Activated CD8-positive, alpha-beta memory T cell treated with anti-CD3 and anti-CD28 coated beads, Interleukin-2, amount 10 ng/mL, durations not matched to agents 7 days and 5 days (primary cell): ENCODE data around the gene GGCT. TPM values are rescaled to one million over a fixed set of nuclear protein-coding genes. Genes with fewer than 3 reads are reported as not detected.
"Not testable (repeated sequence)": the region's sequence is repeated elsewhere in the genome, so short reads cannot be mapped to it uniquely, and the experiment has no call there.

ENCODE experiments used
- ATAC-seq: fragments of 150-1000 bp; cut with Tn5 transposase; one replicate; pipeline ENCODE4 v1.10.0; 2021; ENCODE audit warnings: moderate library complexity
- CTCF ChIA-PET: fragments of 350-600 bp; sonication (Branson Sonifier 250); formaldehyde crosslinking; loops from one replicate; lab custom pipeline; 2021; ENCODE audit warnings: antibody characterized with exemption; lab: Charles Lee
- DNase-seq: peaks from one replicate; pipeline ENCODE4 v3.0.0-alpha.2; 2020
- H3K27ac Mint-ChIP-seq: one replicate; pipeline ENCODE4 v1.8.0; 2021; ENCODE audit warnings: mild to moderate bottlenecking, mixed read lengths
- H3K27me3 Mint-ChIP-seq: one replicate; pipeline ENCODE4 v1.8.0; 2021; ENCODE audit warnings: mixed read lengths
- H3K36me3 Mint-ChIP-seq: one replicate; pipeline ENCODE4 v1.8.0; 2021; ENCODE audit warnings: mild to moderate bottlenecking, mixed read lengths
- H3K4me1 Mint-ChIP-seq: one replicate; pipeline ENCODE4 v1.8.0; 2021; ENCODE audit warnings: mixed read lengths
- H3K4me3 Mint-ChIP-seq: one replicate; pipeline ENCODE4 v1.8.0; 2021; ENCODE audit warnings: mild to moderate bottlenecking, moderate library complexity, mixed read lengths
- H3K9me3 Mint-ChIP-seq: one replicate; pipeline ENCODE4 v1.8.0; 2022; ENCODE audit warnings: low read depth, mixed read lengths
- total RNA-seq, 2 experiments: library from RNA; stranded (reverse); gene quantifications; one replicate each; pipeline ENCODE4 v1.2.3, GENCODE V29; 2021

GGCT gene
- 10 to 100 TPM; 46.1 to 58.8 TPM for total RNA-seq

- peaks cover 4% of the 10 kb centered on the region for H3K9me3 Mint-ChIP-seq
- H3K27ac Mint-ChIP-seq: peak within 1 kb of the TSS; percentile 84
Observed at GRCh38 chr7:30504301-30505173, at the start of gene GGCT. Gene GGCT (minus strand): TSS chr7:30504829. CDS start chr7:30504709, 120 bp downstream.

DNA sequence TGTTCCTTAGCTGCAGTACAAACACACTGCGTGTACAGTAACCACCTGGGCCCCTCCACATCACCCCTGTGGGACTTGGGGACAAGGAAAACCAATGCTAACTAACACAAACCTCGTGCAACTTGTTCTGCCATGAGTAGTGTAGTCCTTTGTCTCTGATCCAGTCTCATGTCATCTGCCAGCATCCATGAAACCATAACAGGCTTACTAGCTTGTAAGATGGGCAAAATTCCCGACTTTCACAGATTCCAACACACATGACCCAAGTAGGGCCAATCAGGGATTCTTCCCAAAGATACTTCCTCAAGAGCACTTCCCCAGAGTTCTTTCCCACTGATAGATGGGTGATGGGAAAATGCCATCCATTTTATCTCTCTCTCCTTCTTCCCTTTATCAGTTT is 48.9 kb upstream of the GGCT start:
- CTCF ChIA-PET: interaction anchor here (0.7 to 1.0 kb wide), 2 partner anchors 11 to 12 kb away, joined by 4 read pairs; no protein-coding TSS in a partner anchor
- no peak for ATAC-seq
- Mint-ChIP-seq H3K27me3 (no peaks in the 10 kb centered on the region), H3K27ac (no peak overlapping the region), H3K36me3 (peaks cover 2% of the 10 kb centered on the region), H3K4me1 (no peaks in the 10 kb centered on the region), H3K9me3 (no peaks in the 10 kb centered on the region), H3K4me3 (no peak overlapping the region)
- DNase-seq: no peak

More at GRCh38 chr7:30504301-30505173, at the start of gene GGCT:
- Mint-ChIP-seq H3K27me3 (no peaks in the 10 kb centered on the region), H3K4me1 (peaks cover 52% of the 10 kb centered on the region), H3K4me3 (peak within 1 kb of the TSS; percentile 81), H3K36me3 (peaks cover 33% of the 10 kb centered on the region)
- ATAC-seq (peak; percentile 98), DNase-seq (peak; percentile 99)
- CTCF ChIA-PET: interaction anchor here (1.6 to 1.8 kb wide), 2 partner anchors 27 to 59 kb away, joined by 4 to 5 read pairs; no protein-coding TSS in a partner anchor

DNA sequence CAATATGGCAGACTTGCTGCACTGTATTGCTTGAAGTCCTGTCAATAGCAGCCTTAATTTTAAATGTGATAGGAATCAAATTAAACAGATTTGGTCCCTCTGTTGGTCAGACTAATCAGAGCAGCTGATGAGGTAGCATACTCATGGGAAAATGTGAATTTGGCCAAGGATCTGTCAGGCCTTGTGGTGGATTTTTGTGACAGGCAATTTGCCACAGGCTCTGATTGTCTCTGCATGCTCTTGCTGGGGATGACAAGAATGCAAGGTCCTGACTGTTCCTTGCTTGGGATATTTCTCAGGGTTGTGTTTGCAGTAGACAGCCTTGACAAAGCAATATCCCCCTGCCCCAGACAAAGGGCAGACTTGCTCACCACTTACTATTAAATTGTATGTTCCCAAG is 48.5 kb upstream of the GGCT start:
- peaks cover 2% of the 10 kb centered on the region for H3K36me3 Mint-ChIP-seq
- DNase-seq: no peak
- ATAC-seq: no peak
- CTCF ChIA-PET: interaction anchor here (1.0 kb wide), 1 partner anchor 11 kb away, joined by 4 read pairs; no protein-coding TSS in a partner anchor
- no peak overlapping the region for H3K4me3 Mint-ChIP-seq
- H3K9me3 Mint-ChIP-seq: no peaks in the 10 kb centered on the region
- H3K27ac Mint-ChIP-seq: no peak overlapping the region
- H3K27me3 Mint-ChIP-seq: no peaks in the 10 kb centered on the region
- H3K4me1 Mint-ChIP-seq: no peaks in the 10 kb centered on the region

DNA sequence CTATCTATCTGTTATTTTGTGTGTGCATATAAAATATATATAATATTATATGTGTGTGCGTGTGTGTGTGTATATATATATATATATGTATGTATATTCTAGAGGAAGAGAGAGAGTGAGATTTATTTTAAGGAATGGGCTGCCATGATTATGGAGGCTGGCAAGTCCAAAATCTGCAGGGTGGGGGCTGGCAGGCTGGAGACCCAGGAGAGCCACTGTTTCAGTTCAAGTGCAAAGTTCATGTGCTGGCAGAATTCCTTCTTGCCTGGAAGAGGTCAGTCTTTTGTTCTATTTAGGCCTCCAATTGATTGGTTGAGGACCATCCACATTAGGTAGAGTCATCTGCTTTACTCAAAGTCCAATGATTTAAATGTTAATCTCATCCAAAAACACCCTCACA is 47.7 kb upstream of the GGCT start:
- Mint-ChIP-seq H3K36me3 (peaks cover 2% of the 10 kb centered on the region), H3K27ac (no peak overlapping the region), H3K4me1 (no peaks in the 10 kb centered on the region), H3K27me3 (no peaks in the 10 kb centered on the region), H3K9me3 (no peaks in the 10 kb centered on the region), H3K4me3 (no peak overlapping the region)
- ATAC-seq (no peak), DNase-seq (no peak)
- CTCF ChIA-PET: interaction anchor here (3.8 kb wide), 1 partner anchor 11 kb away, joined by 37 read pairs; no protein-coding TSS in a partner anchor

DNA sequence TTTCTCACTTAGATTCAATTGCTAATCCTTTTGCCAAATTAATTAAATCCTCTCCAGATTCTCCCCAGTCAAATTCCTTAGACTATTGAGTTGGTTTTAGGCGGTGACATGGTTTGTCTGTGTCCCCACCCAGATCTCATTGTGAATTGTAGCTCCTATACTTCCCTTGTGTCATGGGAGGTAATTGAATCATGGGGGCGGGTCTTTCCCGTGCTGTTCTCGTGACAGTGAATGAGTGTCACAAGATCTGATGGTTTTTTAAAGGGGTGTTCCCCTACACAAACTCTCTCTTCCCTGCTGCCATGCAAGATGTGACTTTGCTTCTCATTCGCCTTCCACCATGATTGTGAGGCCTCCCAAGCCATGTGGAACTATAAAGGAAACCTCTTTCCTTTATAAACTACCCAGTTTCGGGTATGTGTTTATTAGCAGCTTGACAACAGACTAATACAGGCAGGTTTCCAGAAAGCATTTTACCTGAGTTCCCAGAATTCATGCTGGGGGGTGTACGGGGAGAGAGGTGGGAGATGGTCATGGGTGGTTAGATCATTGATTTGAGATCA is 45.4 kb upstream of the GGCT start:
- Mint-ChIP-seq H3K36me3 (peaks cover 2% of the 10 kb centered on the region), H3K27me3 (no peaks in the 10 kb centered on the region), H3K9me3 (no peaks in the 10 kb centered on the region), H3K4me1 (no peaks in the 10 kb centered on the region), H3K4me3 (no peak overlapping the region), H3K27ac (no peak overlapping the region)
- DNase-seq (no peak), ATAC-seq (no peak)
- CTCF ChIA-PET: interaction anchor here (0.8 to 3.8 kb wide), 12 partner anchors 7 to 189 kb away, joined by 3 to 37 read pairs (median 3); no protein-coding TSS in a partner anchor

DNA sequence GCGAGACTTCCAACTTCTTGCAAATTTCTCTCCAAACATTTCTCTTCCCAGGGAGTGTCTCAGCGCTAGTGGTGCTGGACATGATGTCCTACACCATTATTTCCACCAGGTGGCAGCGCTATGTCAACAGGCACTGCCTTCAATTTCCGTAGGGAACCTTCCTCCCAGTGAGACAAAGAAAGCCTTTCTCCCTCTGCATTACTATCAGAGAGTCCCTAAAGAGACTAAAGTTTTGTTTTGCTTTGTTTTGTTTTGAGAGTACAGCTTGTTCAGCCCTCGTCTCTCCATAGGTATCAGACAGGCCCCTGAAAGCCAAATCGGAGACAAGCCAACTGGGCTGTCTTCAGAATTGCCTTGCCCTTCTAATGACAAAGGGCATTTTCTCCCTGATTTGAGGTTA is 44.2 kb upstream of the GGCT start:
- Mint-ChIP-seq H3K9me3 (no peaks in the 10 kb centered on the region), H3K27me3 (no peaks in the 10 kb centered on the region), H3K27ac (no peak overlapping the region), H3K4me3 (no peak overlapping the region), H3K4me1 (peaks cover 4% of the 10 kb centered on the region), H3K36me3 (peaks cover 3% of the 10 kb centered on the region)
- ATAC-seq: no peak
- peak; percentile 55 for DNase-seq
- CTCF ChIA-PET: interaction anchor here (0.8 to 3.8 kb wide), 13 partner anchors 8 to 206 kb away, joined by 3 to 37 read pairs (median 3); no protein-coding TSS in a partner anchor

DNA sequence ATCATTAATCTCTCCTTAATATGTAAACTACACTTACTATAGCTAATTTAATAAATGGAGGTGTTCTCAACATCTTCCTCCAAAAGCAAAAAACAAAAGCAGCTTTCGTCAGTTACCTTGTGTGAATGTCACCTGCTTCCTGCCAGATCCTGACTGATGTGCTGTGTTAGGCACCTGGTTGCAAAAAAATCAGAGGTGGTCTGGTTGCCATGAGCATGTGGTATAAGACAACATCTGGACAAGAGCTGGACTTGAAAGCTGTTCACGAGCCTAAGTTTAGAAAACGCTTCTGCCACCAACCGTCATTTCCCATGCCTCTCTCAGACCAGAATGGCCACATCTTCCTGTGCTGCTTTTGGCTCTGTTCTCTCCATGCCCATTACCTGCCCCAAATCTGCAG is 42.0 kb upstream of the GGCT start:
- Mint-ChIP-seq H3K27ac (no peak overlapping the region), H3K27me3 (no peaks in the 10 kb centered on the region), H3K4me3 (no peak overlapping the region), H3K36me3 (peaks cover 7% of the 10 kb centered on the region), H3K9me3 (no peaks in the 10 kb centered on the region), H3K4me1 (peaks cover 7% of the 10 kb centered on the region)
- DNase-seq: no peak
- no peak for ATAC-seq
- CTCF ChIA-PET: interaction anchor here (0.5 to 5.0 kb wide), 4 partner anchors 18 to 250 kb away, joined by 3 to 25 read pairs (median 4); no protein-coding TSS in a partner anchor

GRCh38 chr7:30545791-30546555 is 41.3 kb upstream of the GGCT start:
- no peak for DNase-seq
- Mint-ChIP-seq H3K4me1 (peaks cover 7% of the 10 kb centered on the region), H3K27me3 (no peaks in the 10 kb centered on the region), H3K36me3 (peaks cover 7% of the 10 kb centered on the region), H3K27ac (no peak overlapping the region), H3K9me3 (no peaks in the 10 kb centered on the region), H3K4me3 (no peak overlapping the region)
- no peak for ATAC-seq
- CTCF ChIA-PET: interaction anchor here (0.5 to 5.0 kb wide), 4 partner anchors 19 to 363 kb away, joined by 3 to 25 read pairs (median 4); no protein-coding TSS in a partner anchor

DNA sequence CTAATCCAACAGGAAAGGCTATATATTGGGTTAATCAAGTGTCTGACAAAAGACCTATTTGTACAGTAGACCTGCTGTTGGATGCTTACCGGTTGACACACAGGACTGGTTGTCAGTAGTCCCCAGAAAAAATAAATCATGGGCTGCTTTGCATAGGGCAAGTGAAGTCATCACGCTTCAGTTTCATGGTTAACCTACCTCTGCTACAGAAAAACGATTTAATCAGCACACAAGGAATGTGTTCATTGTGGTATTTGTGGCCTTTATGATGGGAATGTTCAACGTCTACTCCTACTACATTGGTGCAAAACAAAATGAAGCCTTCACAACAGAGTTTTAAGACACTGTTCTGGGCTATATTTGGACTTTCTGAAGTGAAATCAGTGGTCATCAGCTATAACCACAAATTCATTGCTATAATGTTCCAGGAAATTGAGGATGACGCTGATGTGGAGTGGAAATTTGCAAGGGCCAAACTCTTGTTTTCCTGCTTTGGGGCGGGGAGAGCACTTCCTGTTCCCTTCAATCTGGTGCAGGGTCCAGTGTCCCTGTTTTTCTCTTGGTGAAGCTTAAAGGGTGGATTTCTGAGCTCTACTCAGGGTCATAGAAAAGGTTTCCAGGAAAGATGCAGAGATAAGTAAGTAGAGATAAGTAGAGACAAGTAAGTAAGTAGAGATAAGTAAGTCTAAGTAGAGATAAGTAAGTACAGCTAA is 39.3 kb upstream of the GGCT start:
- ATAC-seq (no peak), DNase-seq (no peak)
- CTCF ChIA-PET: interaction anchor here (5.0 kb wide), 1 partner anchor 21 kb away, joined by 25 read pairs; no protein-coding TSS in a partner anchor
- Mint-ChIP-seq H3K27me3 (no peaks in the 10 kb centered on the region), H3K9me3 (no peaks in the 10 kb centered on the region), H3K36me3 (peaks cover 6% of the 10 kb centered on the region), H3K27ac (no peak overlapping the region), H3K4me3 (no peak overlapping the region), H3K4me1 (peaks cover 7% of the 10 kb centered on the region)

DNA sequence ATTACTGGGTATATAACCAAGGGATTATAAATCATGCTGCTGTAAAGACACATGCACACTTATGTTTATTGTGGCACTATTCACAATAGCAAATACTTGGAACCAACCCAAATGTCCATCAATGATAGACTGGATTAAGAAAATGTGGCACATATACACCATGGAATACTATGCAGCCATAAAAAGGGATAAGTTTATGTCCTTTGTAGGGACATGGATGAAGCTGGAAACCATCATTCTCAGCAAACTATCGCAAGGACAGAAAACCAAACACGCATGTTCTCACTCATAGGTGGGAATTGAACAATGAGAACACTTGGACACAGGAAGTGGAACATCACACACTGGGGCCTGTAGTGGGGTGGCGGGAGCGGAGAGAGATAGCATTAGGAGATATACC is 38.5 kb upstream of the GGCT start:
- H3K36me3 Mint-ChIP-seq, H3K4me3 Mint-ChIP-seq, H3K9me3 Mint-ChIP-seq, H3K27ac Mint-ChIP-seq, DNase-seq, H3K4me1 Mint-ChIP-seq, ATAC-seq, H3K27me3 Mint-ChIP-seq: not testable (repeated sequence)
- CTCF ChIA-PET: interaction anchor here (5.0 kb wide), 1 partner anchor 21 kb away, joined by 25 read pairs; no protein-coding TSS in a partner anchor

DNA sequence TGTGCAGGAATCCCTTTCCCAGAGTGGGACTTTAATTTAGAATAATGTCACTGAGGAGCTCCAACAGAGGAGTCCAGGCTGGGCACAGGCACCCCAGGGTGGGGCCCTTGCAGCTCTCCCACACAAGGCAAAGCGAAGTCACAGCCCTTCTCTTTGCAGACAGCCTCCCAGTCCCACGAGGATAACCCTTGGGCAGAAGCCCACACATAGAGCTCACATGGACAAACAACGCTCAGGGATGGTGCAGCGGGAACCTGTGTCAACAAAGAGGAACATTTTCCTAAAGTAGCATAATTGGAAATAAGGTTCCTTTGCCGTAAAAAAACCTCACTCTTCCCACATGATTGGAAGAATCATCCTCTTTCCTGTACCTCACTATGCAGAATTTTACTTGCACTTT is 29.3 kb upstream of the GGCT start:
- DNase-seq (no peak), ATAC-seq (no peak)
- Mint-ChIP-seq H3K36me3 (peaks cover 1% of the 10 kb centered on the region), H3K27ac (no peak overlapping the region), H3K4me3 (no peak overlapping the region), H3K4me1 (no peaks in the 10 kb centered on the region), H3K9me3 (no peaks in the 10 kb centered on the region), H3K27me3 (no peaks in the 10 kb centered on the region)
- CTCF ChIA-PET: interaction anchor here (1.1 kb wide), 1 partner anchor 30 kb away, joined by 3 read pairs; no protein-coding TSS in a partner anchor

DNA sequence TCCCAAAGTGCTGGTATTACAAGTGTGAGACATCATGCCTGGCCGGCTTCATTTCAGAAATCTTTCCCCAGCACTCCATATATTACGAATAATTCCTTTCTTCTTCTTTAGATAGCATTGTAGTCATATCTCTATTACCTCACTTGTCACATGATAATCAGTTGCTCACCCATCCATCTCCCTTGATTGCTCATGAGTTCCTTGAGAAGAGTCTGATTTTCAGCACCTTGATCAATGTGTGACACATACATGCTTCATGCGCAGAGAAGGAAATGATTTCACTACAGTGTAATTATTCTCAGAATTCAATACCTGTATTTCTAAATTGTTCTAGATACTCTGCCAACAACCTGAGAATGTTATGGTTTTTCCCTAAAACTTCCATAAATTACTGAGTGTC is 26.7 kb upstream of the GGCT start:
- H3K36me3 Mint-ChIP-seq: no peaks in the 10 kb centered on the region
- H3K9me3 Mint-ChIP-seq: no peaks in the 10 kb centered on the region
- H3K4me1 Mint-ChIP-seq: no peaks in the 10 kb centered on the region
- CTCF ChIA-PET: no interaction called here
- ATAC-seq (no peak), DNase-seq (no peak)
- no peaks in the 10 kb centered on the region for H3K27me3 Mint-ChIP-seq
- H3K4me3 Mint-ChIP-seq: no peak overlapping the region
- H3K27ac Mint-ChIP-seq: no peak overlapping the region
